ENCODE results near the gene SORT1. TPM values are rescaled to one million over a fixed set of nuclear protein-coding genes. Genes with fewer than 3 reads are reported as not detected.

SORT1 gene
- total and polyA plus RNA-seq, 3 experiments from 2014 or later, result 0.16 to 3.9 (median 3.0) TPM

- no peaks in the 10 kb centered on the region for H3K36me3 ChIP-seq (ENCODE audit: insufficient read depth, low read length)
- H3K9me3 ChIP-seq (ENCODE audit: low read length), result no peaks in the 10 kb centered on the region
- Mint-ChIP-seq H3K4me1 (peaks cover 1 to 4% (median 3%) of the 10 kb centered on the region in 3 donors), H3K36me3 (no peaks in the 10 kb centered on the region), H3K27me3 (peaks cover 7 to 19% of the 10 kb centered on the region in 2 donors), H3K4me3 (no peak overlapping the region), H3K27ac (no peak overlapping the region), H3K9me3 (no peaks in the 10 kb centered on the region)
- POLR2A ChIA-PET, result no interaction called here
- CTCF ChIA-PET, result no interaction called here
- DNase-seq, result no peak
- no peak overlapping the region for H3K4me3 ChIP-seq (ENCODE audit: low read length)
- no peaks in the 10 kb centered on the region for H3K27me3 ChIP-seq (ENCODE audit: insufficient read depth, low read length, poor library complexity, severe bottlenecking)
- peaks cover 3% of the 10 kb centered on the region for H3K4me1 ChIP-seq (ENCODE audit: insufficient read depth, low read length)
- no peak overlapping the region for H3K27ac ChIP-seq (ENCODE audit: low read depth, low read length)
These were observed 34.6 kb upstream of the SORT1 start for GRCh38 chr1:109432336-109432735.

- no peaks in the 10 kb centered on the region for H3K9me3 Mint-ChIP-seq
- no peaks in the 10 kb centered on the region for H3K27me3 Mint-ChIP-seq
- H3K4me1 ChIP-seq (ENCODE audit: insufficient read depth, low read length), result peaks cover 42% of the 10 kb centered on the region
- peaks cover 0 to 25% (median 1%) of the 10 kb centered on the region in 3 donors for H3K36me3 Mint-ChIP-seq
- POLR2A ChIA-PET, result interaction anchor here (0.6 to 1.9 kb wide), 6 partner anchors 57 to 385 kb away, joined by 4 to 16 read pairs (median 12); partner anchors contain the start of genes ATXN7L2 and GNAI3
- H3K27ac Mint-ChIP-seq, result peak overlapping the region; percentile 25 to 100 (median 98)
- peaks cover 32 to 42% (median 41%) of the 10 kb centered on the region in 3 donors for H3K4me1 Mint-ChIP-seq
- no peaks in the 10 kb centered on the region for H3K27me3 ChIP-seq (ENCODE audit: insufficient read depth, low read length, poor library complexity, severe bottlenecking)
- H3K27ac ChIP-seq (ENCODE audit: low read depth, low read length), result peak overlapping the region; percentile 94
- H3K36me3 ChIP-seq (ENCODE audit: insufficient read depth, low read length), result no peaks in the 10 kb centered on the region
- CTCF ChIA-PET, result interaction anchor here (0.9 to 3.5 kb wide), 6 partner anchors 56 to 350 kb away, joined by 3 to 17 read pairs (median 9); partner anchors contain the start of genes ATXN7L2 and GNAI3
- H3K4me3 Mint-ChIP-seq, result peak overlapping the region; percentile 96 to 99 (median 98)
- no peaks in the 10 kb centered on the region for H3K9me3 ChIP-seq (ENCODE audit: low read length)
- peak in 1 of 5 donors; percentile 6 for DNase-seq
- H3K4me3 ChIP-seq (ENCODE audit: low read length), result peak overlapping the region; percentile 85
These were observed 29.4 kb upstream of the SORT1 start for GRCh38 chr1:109427171-109427467.

- ChIA-PET POLR2A (interaction anchor here (0.6 to 1.9 kb wide), 11 partner anchors 42 to 384 kb away, joined by 3 to 16 read pairs (median 5); partner anchors contain the start of genes AMIGO1, ATXN7L2, GNAI3 and PSRC1), CTCF (interaction anchor here (0.9 to 3.5 kb wide), 9 partner anchors 27 to 350 kb away, joined by 3 to 17 read pairs (median 5); partner anchors contain the start of genes ATXN7L2 and GNAI3)
- peaks cover 45% of the 10 kb centered on the region for H3K4me1 ChIP-seq (ENCODE audit: insufficient read depth, low read length)
- H3K4me3 ChIP-seq (ENCODE audit: low read length), result peak within 1 kb of the TSS; percentile 85
- DNase-seq, result peak; percentile 89 to 98 (median 94)
- H3K4me3 Mint-ChIP-seq, result peak within 1 kb of the TSS; percentile 96 to 99 (median 98)
- no peaks in the 10 kb centered on the region for H3K9me3 Mint-ChIP-seq
- peaks cover under 1% of the 10 kb centered on the region for H3K36me3 ChIP-seq (ENCODE audit: insufficient read depth, low read length)
- H3K27me3 Mint-ChIP-seq, result no peaks in the 10 kb centered on the region
- H3K4me1 Mint-ChIP-seq, result peaks cover 35 to 47% (median 47%) of the 10 kb centered on the region in 3 donors
- peak within 1 kb of the TSS; percentile 94 for H3K27ac ChIP-seq (ENCODE audit: low read depth, low read length)
- H3K36me3 Mint-ChIP-seq, result peaks cover 0 to 30% (median 2%) of the 10 kb centered on the region in 3 donors
- H3K27me3 ChIP-seq (ENCODE audit: insufficient read depth, low read length, poor library complexity, severe bottlenecking), result no peaks in the 10 kb centered on the region
- H3K27ac Mint-ChIP-seq, result peak within 1 kb of the TSS; percentile 96 to 100 (median 99)
- H3K9me3 ChIP-seq (ENCODE audit: low read length), result no peaks in the 10 kb centered on the region
These were observed 28.8 kb upstream of the SORT1 start, which contains the start of gene PSMA5 for GRCh38 chr1:109426281-109427170. TSS of gene PSMA5 (minus strand) at chr1:109426448. CDS start at chr1:109426330, 118 bp downstream.

- DNase-seq, result peak in 4 of 5 donors; percentile 53 to 74 (median 70)
- CTCF ChIA-PET, result interaction anchor here (0.9 to 3.5 kb wide), 10 partner anchors 9 to 325 kb away, joined by 3 to 17 read pairs (median 6); partner anchors contain the start of genes ATXN7L2, CYB561D1 and GNAI3
- Histone ChIP-seq H3K4me1 (ENCODE audit: insufficient read depth, low read length) (peaks cover 45% of the 10 kb centered on the region), H3K36me3 (ENCODE audit: insufficient read depth, low read length) (peaks cover 9% of the 10 kb centered on the region), H3K27me3 (ENCODE audit: insufficient read depth, low read length, poor library complexity, severe bottlenecking) (no peaks in the 10 kb centered on the region), H3K9me3 (ENCODE audit: low read length) (no peaks in the 10 kb centered on the region), H3K4me3 (ENCODE audit: low read length) (peak overlapping the region; percentile 85), H3K27ac (ENCODE audit: low read depth, low read length) (peak overlapping the region; percentile 94)
- Mint-ChIP-seq H3K9me3 (no peaks in the 10 kb centered on the region), H3K4me3 (peak overlapping the region; percentile 96 to 99 (median 98)), H3K4me1 (peaks cover 35 to 49% (median 48%) of the 10 kb centered on the region in 3 donors), H3K27me3 (no peaks in the 10 kb centered on the region), H3K27ac (peak overlapping the region; percentile 96 to 100 (median 99)), H3K36me3 (peaks cover 0 to 39% (median 2%) of the 10 kb centered on the region in 3 donors)
- POLR2A ChIA-PET, result interaction anchor here (0.6 to 1.9 kb wide), 9 partner anchors 43 to 913 kb away, joined by 3 to 16 read pairs (median 4); partner anchors contain the start of genes AMIGO1, ATXN7L2, GNAI3 and PSRC1
These were observed 27.9 kb upstream of the SORT1 start for GRCh38 chr1:109425391-109426280.

GRCh38 chr1:109423498-109423897 lies 25.8 kb upstream of the SORT1 start:
- ChIA-PET POLR2A (no interaction called here), CTCF (interaction anchor here (1.2 to 2.1 kb wide), 2 partner anchors 109 to 145 kb away, joined by 3 to 8 read pairs; no protein-coding TSS in a partner anchor)
- no peak overlapping the region for H3K4me3 ChIP-seq (ENCODE audit: low read length)

GRCh38 chr1:109412551-109412950 lies 14.8 kb upstream of the SORT1 start:
- Histone ChIP-seq H3K4me3 (ENCODE audit: low read length) (no peak overlapping the region), H3K9me3 (ENCODE audit: low read length) (no peaks in the 10 kb centered on the region), H3K4me1 (ENCODE audit: insufficient read depth, low read length) (peaks cover 5% of the 10 kb centered on the region), H3K27me3 (ENCODE audit: insufficient read depth, low read length, poor library complexity, severe bottlenecking) (no peaks in the 10 kb centered on the region), H3K36me3 (ENCODE audit: insufficient read depth, low read length) (peaks cover 83% of the 10 kb centered on the region), H3K27ac (ENCODE audit: low read depth, low read length) (no peak overlapping the region)
- H3K4me1 Mint-ChIP-seq, result peaks cover 46 to 61% (median 57%) of the 10 kb centered on the region in 3 donors
- peaks cover 21 to 95% (median 38%) of the 10 kb centered on the region in 3 donors for H3K36me3 Mint-ChIP-seq
- no peak for DNase-seq
- no peaks in the 10 kb centered on the region for H3K9me3 Mint-ChIP-seq
- peak overlapping the region in 1 of 8 donors; percentile 6 for H3K27ac Mint-ChIP-seq
- no peaks in the 10 kb centered on the region for H3K27me3 Mint-ChIP-seq
- ChIA-PET POLR2A (no interaction called here), CTCF (interaction anchor here (0.7 to 1.8 kb wide), 4 partner anchors 82 to 198 kb away, joined by 3 to 5 read pairs (median 4); partner anchors contain the start of genes CYB561D1 and SARS1)
- no peak overlapping the region for H3K4me3 Mint-ChIP-seq

More at GRCh38 chr1:109423498-109423897, 25.8 kb upstream of the SORT1 start:
- Mint-ChIP-seq H3K27me3 (no peaks in the 10 kb centered on the region), H3K9me3 (no peaks in the 10 kb centered on the region), H3K4me3 (peak overlapping the region; percentile 8 to 99 (median 52)), H3K4me1 (peaks cover 41 to 59% (median 52%) of the 10 kb centered on the region in 3 donors), H3K36me3 (peaks cover 0 to 56% (median 4%) of the 10 kb centered on the region in 3 donors), H3K27ac (peak overlapping the region; percentile 29 to 99 (median 96))
- no peaks in the 10 kb centered on the region for H3K27me3 ChIP-seq (ENCODE audit: insufficient read depth, low read length, poor library complexity, severe bottlenecking)
- DNase-seq, result no peak
- peaks cover 45% of the 10 kb centered on the region for H3K4me1 ChIP-seq (ENCODE audit: insufficient read depth, low read length)
- peaks cover 20% of the 10 kb centered on the region for H3K36me3 ChIP-seq (ENCODE audit: insufficient read depth, low read length)
- H3K27ac ChIP-seq (ENCODE audit: low read depth, low read length), result no peak overlapping the region
- no peaks in the 10 kb centered on the region for H3K9me3 ChIP-seq (ENCODE audit: low read length)

- ChIA-PET POLR2A (no interaction called here), CTCF (no interaction called here)
- Histone ChIP-seq H3K4me1 (ENCODE audit: insufficient read depth, low read length) (peaks cover 8% of the 10 kb centered on the region), H3K36me3 (ENCODE audit: insufficient read depth, low read length) (peaks cover 26% of the 10 kb centered on the region), H3K4me3 (ENCODE audit: low read length) (no peak overlapping the region), H3K27ac (ENCODE audit: low read depth, low read length) (no peak overlapping the region), H3K27me3 (ENCODE audit: insufficient read depth, low read length, poor library complexity, severe bottlenecking) (no peaks in the 10 kb centered on the region), H3K9me3 (ENCODE audit: low read length) (no peaks in the 10 kb centered on the region)
- peaks cover 19 to 86% (median 26%) of the 10 kb centered on the region in 3 donors for H3K36me3 Mint-ChIP-seq
- peak in 1 of 5 donors; percentile 12 for DNase-seq
- H3K27ac Mint-ChIP-seq, result peak overlapping the region; percentile 8 to 87 (median 42)
- H3K4me3 Mint-ChIP-seq, result peak overlapping the region in 4 of 7 donors; percentile 2 to 68 (median 34)
- H3K9me3 Mint-ChIP-seq, result no peaks in the 10 kb centered on the region
- peaks cover 26 to 31% (median 26%) of the 10 kb centered on the region in 3 donors for H3K4me1 Mint-ChIP-seq
- no peaks in the 10 kb centered on the region for H3K27me3 Mint-ChIP-seq
These were observed 7.1 kb upstream of the SORT1 start for GRCh38 chr1:109404838-109405237.

All from CD8-positive, alpha-beta memory T cell (primary cell).